ENCODE data around the gene CNGA3.

- TF ChIP-seq REST (IDR thresholded peaks at IDR 0.05; ENCODE audit: insufficient replicate concordance, low read depth) (no peak), POLR2AphosphoS5 (IDR thresholded peaks at IDR 0.05; ENCODE audit: low read depth) (no peak), CTCF (IDR thresholded peaks at IDR 0.05; ENCODE audit: insufficient read depth, low read length) (no peak)
Measured at GRCh38 chr2:98329549-98329948, 16.7 kb upstream of the CNGA3 start.

Data from HL-60 (cell line).